Measurements from ENCODE around the gene HAGH.

HAGH gene

DNA sequence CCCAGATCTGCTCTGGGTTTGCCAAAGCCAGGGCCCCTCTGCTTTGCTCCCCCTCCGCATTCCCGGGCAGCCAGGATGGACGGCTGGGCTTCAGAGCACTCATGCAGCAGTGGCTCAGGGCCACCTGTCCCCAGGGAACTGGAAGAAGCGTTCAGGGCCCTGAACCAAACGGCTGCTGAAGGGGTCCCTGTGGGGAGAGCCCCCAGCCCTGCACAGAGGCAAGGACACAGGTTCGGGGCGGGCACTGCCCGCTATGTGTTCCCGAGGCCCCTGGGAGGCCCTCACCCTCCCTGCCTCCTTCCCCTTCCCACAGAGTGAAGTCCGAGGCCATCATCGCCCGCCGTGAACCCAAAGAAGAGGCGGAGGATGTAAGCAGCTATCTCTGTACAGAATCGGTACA is 65.7 kb downstream of the HAGH start:
- no peak for DNase-seq

DNA sequence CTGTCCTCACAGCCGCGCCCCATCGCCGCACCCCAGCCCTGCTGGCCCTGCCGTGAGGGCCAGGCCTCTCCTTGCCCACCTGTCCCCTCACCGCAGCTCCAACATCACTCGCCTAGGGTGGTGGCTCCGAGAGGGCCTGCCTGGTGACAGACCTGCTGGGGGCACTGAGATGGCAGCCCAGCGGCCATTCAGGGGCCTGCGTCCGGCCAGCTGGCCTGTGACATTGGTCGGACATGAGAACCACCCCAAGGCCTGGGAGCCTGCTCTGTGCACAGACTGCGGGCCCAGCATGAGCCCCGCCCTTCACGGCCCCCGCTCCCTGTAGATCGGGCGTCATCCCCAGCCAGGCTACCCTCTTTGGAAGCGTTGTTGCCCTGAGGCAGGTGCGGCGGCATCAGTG is 67.1 kb downstream of the HAGH start:
- no peak for DNase-seq

DNA sequence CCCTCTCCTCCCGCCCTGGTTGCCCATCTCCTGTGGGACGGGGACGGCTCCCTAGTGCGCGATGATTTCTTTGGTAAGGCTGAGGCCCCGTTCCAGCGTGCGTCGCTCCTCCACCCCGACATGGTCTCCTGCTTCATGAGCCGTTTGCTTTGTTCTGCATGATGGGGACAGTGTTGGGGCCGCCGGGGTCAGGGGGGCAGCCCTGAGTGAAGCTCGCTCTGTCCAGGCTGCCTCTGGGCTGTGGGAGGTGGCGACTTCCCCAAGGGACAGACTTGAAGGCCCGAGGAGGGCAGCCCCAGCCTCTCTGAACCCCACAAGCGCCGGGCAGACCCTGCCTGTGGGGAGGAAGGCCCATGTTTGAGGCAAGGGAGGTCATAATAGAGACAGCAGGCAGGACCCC is 67.7 kb downstream of the HAGH start:
- DNase-seq, result no peak

DNA sequence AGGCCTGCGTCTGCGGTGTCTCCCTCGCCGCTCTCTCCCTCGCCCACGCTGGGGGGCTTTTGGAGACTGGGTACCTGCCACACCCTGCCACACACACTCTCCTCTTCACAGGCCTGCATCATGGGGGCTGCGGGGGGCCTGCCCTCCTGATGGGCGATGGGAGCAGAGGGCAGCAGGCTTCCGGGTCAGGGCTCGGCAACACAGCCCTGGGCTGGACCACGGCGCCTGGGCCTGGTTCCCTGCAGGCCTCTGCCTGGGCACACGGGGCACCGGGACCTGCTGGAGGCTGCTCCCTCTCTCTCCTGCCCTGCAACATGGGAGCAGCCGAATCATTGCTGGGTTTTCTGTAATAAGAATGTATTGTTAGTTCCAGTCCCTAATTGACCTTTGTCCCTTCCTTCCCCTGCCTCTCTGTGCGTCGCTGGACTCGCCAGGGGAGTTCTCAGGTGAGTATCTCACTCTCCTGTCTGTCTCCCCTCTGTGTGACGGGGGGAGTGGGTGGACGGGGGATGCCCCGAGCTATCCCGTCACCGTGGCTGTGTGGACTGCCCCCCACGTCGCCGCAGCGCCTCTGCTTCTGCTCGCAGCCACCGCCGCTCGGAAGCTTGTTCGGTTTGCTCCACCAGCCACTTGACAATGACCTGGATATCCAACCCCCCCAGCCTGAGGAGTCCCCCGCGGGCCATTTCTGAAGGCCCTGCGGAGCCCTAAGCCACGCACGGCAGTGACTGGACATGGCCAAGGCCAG is 68.7 kb downstream of the HAGH start:
- no peak for DNase-seq
